ENCODE measurements around the gene C3orf38.
"Not testable (repeated sequence)": the region's sequence is repeated elsewhere in the genome, so short reads cannot be mapped to it uniquely, and the experiment has no call there.

C3orf38 gene

DNA sequence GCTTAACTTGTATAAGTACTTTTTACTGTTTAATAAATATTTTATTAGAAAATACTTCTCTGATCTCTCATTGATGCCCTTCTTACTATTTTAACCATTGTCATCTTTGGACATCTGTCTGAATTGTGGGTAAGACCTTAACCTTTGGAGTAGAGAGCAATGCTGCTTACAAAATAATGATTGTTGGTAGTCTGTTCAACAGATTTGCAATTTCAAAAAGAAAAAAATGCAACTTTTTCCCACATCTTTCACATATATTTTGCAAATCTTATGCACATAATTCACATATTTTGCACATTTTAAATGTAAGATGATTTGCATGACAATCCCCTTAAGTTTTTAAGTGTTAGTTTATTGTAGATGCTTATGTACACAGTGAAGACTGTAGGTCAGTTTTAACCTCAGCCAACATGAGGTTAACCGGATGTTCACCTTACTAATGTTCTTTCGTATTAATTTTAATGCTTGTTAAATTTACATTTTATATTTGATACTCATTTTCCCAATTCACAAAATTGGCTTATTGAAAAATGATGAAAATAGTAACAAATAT lies 16.7 kb downstream of the C3orf38 start:
- DNase-seq (no peak), ATAC-seq (no peak)

DNA sequence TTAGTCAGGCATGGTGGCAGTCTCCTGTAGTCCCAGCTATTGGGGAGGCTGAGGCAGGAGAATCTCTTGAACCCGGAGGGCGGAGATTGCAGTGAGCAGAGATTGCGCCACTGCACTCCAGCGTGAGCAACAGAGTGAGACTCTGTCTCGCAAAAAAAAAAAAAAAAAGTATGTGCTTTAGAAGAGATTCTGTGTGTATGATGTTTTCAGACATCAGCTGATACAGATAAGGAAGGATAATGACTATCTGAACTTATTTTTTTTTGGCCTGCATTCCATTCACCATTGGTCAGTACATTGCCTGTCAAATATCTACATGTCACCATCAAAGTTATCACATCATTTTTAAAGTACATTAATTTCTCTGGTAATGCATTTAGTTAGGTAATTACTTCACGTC lies 17.4 kb downstream of the C3orf38 start:
- DNase-seq: no peak
- ATAC-seq: no peak

DNA sequence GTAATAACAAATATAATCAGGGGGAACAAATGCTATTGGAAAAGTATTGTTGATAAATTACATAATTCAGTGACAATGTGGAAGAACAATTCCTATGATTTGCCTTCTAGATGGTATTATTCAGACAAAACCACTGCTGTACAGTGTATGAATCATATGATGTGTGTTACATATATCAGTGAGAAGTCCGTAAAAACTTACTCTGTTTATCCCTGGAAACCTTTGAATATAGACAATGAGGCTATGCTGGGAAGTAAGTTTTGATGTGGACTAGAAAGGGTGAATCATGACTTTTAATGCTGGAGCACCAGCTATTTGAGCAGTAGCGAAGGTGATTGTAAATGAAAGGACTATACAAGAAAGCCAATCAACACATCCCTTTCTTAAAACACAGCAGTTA lies 17.9 kb downstream of the C3orf38 start:
- no peak for ATAC-seq
- no peak for DNase-seq

DNA sequence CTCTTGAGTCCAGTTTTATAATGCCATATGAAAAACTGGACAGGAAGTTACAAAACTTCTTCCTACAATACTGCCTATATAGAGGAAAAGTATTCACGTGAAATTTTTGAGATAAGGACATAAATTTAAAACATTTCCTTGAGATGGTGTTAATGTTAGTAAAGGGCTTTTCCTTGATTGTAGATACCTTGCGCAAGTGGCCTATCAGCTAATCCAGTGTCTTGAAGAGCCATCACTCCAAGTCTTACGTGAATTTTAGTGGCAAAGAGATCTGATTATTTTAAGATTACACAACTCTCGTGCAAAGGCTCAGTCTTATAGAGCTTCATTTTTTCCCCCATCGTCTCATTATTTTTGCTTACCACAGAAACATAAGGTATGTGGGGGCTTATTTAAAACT lies 18.4 kb downstream of the C3orf38 start:
- ATAC-seq (no peak), DNase-seq (no peak)

DNA sequence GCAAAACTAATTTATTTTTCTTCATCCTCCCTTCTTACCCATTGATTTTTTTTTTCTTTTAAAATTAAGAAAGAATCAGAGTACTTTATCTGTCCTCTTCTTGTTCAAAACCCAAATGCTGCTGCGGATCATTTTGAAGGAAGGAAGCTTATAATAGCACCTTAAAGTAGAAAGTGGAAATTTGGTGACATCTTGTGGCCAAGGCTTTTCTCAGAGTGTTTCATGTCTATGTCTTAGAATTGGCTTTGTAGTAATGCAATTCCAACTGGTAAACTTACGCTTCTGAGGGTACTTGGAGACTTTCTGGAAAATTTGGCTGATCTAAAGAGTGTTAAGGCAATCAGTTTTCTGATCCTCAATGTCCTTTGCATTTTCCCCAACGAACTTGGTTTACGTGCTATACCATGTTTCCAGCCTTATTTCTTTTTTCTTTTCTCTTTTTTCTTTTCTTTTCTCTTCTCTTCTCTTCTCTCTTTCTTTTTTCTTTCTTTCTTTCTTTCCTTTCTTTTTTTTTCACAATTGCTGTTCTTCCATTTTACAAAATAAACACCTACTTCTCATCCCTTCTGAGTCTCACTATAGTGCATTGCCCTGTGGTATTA lies 30.7 kb downstream of the C3orf38 start:
- ATAC-seq (no peak), DNase-seq (peak; percentile 17)

DNA sequence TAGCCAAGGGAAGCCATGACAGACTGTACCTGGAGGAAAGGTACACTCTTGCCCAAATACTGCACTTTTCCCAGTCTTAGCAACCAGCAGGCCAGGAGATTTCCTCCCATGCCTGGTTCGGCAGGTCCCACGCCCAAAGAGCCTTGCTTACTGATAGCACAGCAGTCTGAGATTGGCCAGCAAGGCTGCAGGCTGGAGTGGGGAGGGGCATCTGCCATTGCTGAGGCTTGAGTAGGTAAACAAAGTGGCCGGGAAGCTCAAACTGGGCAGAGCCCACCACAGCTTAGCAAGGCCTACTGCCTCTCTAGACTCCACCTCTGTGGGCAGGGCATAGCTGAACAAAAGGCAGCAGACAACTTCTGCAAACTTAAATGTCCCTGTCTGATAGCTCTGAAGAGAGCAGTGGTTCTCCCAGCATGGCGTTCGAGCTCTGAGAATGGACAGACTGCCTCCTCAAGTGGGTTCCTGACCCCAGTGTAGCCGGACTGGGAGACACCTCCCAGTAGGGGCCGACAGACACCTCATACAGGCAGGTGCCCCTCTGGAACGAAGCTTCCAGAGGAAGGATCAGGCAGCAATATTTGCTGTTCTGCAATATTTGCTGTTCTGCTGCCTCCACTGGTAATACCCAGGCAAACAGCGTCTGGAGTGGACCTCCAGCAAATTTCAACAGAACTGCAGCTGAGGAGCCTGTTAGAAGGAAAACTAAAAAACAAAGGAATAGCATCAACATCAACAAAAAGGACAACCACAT lies 32.6 kb downstream of the C3orf38 start:
- not testable (repeated sequence) for ATAC-seq, DNase-seq

DNA sequence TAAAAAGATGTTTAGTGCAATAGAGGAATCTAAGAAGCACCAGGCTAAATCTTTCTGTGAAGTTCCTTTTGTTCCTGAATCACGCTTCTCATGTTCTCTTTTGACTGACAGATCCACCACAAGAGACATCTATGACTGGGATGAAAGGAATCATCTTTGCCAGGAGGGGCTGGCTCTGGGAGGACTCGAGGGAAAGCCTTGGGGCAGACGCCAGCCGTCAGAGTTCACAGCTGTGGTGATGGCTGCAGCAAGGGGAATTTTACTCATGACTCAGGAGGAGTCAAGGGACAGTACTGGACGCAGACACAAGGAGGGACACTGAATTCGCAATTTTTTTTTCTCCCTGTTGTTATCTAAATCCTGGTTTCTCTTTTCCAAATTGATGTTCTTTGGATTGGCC lies 38.7 kb downstream of the C3orf38 start:
- DNase-seq (no peak), ATAC-seq (no peak)

DNA sequence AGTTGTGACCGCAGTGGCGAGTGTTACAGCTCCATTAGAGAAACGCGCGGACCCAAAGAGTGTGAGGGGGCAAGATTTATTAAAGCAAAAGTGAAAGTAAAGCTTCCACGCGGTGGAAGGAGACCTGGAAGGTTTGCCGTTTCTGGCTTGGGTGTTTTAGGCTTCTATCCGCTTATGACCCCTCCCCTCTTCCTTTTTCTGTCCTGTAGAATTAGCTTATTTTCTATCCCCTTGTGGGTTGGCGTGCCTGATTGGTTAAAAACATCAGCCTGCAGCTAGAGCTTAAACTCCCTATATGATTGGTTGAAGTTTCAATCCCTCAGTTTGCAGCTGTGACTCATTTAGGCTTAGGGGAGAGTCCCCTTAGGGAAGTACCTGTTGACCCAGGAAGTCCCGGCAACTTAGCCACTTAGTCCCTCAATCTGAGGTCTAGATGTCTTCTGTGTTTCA lies 39.6 kb downstream of the C3orf38 start:
- ATAC-seq (peak; percentile 79), DNase-seq (no peak)

DNA sequence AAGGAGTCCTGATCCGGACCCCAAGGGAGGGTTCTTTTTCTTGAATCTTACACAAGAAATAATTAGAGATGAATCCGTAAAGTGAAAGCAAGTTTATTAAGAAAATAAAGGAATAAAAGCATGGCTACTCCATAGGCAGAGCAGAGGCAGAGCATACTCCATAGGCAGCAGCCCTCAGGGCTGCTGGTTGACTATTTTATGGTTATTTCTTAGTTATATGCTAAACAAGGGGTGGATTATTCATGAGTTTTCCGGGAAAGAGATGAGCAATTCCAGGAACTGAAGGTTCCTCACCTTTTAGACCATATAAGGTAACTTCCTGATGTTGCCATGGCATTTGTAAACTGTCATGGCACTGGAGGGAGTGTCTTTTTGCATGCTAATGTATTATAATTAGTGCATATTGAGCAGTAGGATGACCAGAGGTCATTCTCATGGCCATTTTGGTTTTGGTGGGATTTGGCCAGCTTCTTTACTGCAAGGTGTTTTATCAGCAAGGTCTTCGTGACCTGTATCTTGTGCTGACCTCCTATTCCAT lies 42.2 kb downstream of the C3orf38 start:
- DNase-seq (no peak), ATAC-seq (no peak)

DNA sequence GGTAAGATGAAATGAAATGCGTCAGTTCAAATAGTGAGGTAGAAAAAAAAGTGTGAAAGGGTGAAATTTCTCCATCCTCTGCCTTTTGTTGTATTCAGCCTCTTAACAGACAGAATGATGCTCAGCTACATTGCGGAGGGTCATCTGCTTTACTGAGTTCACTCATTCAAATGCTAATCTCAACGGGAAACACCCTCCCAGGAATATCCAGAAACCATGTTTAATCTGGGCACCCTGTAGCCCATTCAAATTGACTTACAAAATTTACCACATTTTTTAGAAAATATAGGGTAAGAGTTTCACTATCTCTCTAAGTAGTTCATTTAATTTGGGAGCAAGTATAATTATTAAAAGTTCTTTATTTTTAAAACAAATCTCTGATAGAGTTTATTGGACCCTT lies 42.9 kb downstream of the C3orf38 start:
- ATAC-seq (no peak), DNase-seq (no peak)

DNA sequence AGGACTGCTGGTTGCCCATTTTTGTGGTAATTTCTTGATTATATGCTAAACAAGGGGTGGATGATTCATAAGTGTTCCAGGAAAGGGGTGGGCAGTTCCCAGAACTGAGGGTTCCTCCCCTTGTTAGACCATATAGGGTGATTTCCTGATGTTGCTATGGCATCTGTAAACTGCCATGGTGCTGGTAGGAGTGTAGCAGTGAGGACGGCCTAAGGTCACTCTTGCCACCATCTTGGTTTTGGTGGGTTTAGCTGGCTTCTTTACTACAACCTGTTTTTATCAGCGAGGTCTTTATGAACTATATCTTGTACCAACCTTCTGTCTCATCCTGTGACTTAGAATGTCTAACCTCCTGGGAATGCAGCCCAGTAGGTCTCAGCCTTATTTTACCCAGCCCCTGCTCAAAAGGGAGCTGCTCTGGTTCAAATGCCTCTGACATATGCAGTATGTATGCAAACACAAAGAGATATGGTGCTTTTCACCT lies 46.2 kb downstream of the C3orf38 start:
- DNase-seq (peak; percentile 34), ATAC-seq (no peak)

DNA sequence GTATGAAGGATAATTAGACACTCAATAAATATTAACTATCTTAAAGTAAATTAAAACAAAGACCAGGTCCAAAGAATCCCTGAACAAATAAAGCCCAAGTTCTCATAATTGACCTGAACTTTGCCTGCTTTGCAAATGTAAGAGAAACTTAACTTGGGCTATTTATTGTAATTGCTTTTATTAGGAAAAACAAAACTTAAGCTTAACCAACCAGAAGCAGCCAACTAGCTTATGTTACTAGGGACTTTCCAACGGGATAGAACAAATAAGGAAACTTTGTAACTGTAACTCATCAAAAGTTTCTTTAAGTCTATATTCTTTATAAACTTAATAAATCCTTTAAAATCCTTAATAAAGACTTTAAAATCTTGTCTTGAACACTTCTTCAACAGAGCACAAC lies 48.4 kb downstream of the C3orf38 start:
- ATAC-seq (no peak), DNase-seq (no peak)

DNA sequence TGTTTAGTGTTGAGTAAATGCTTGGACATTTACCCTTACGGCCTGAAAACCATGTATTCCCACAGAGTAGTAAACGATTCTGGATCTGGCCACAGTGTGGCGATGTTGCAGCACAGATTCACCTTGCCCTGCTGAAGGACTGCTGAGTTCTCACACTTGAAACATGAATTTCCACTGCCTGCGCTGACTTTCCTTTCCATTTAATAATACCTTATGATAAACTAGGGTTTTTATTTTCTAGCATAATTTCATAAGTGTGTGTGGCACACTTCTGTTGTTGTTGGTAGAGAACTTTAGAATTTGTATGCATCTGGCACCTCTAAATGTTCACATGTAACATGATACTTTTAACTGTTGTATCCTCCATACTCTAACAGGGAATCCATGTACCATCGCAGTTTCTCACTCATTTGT lies 53.9 kb downstream of the C3orf38 start:
- ATAC-seq (peak; percentile 69), DNase-seq (peak; percentile 64)

All from stimulated activated naive CD8-positive, alpha-beta T cell treated with anti-CD3 and anti-CD28 coated beads, Interleukin-15, Interleukin-2, amounts not matched to agents 100 U/mL and 50 U/mL, for 24 hours (primary cell).